ENCODE data around the gene PDYN.

- TF ChIP-seq CTCF (conservative IDR thresholded peaks at IDR 0.05 in 1 of 2, IDR thresholded peaks at IDR 0.05 in 1 of 2; ENCODE audit: low read depth in 1 of 2, low read length in 2 of 2) (no peak), EZH2 (IDR thresholded peaks at IDR 0.05; ENCODE audit: low read length, missing control alignments) (no peak)
Measured at GRCh38 chr20:1946762-1947534, 46.9 kb downstream of the PDYN start.
